ENCODE measurements around the gene NAP1L1. TPM values are rescaled to one million over a fixed set of nuclear protein-coding genes. Genes with fewer than 3 reads are reported as not detected.

The NAP1L1 gene
- total RNA-seq, 1 experiment from 2014 or later: 837 TPM

- intact Hi-C loops (cut with micrococcal nuclease; ENCODE audit: unreplicated experiment): loop anchor here (10.0 kb wide), 1 partner anchor 538 kb away; no protein-coding TSS in a partner anchor
- DNase-seq (ENCODE audit: low spot score): no peak
- Histone ChIP-seq H3K9me3 (ENCODE audit: low read depth, low read length, poor library complexity, severe bottlenecking) (no peaks in the 10 kb centered on the region), H3K27ac (ENCODE audit: low read depth, low read length, poor library complexity, severe bottlenecking) (no peak overlapping the region), H3K27me3 (replicated peaks; ENCODE audit: insufficient read depth, low read depth, low read length, poor library complexity) (no peaks in the 10 kb centered on the region), H3K4me1 (ENCODE audit: insufficient read depth, low read length, poor library complexity, severe bottlenecking) (no peaks in the 10 kb centered on the region), H3K36me3 (ENCODE audit: insufficient read depth, low read length, poor library complexity, severe bottlenecking) (peaks cover 72% of the 10 kb centered on the region), H3K4me3 (ENCODE audit: low read depth, low read length, poor library complexity, severe bottlenecking) (no peak overlapping the region)
- ChIA-PET CTCF (no interaction called here), POLR2A (ENCODE audit: low non-redundant PET) (no interaction called here)
- no TSS peak for BruUV-seq (replicated peaks)
- TF ChIP-seq CTCF (conservative IDR thresholded peaks at IDR 0.05; ENCODE audit: low read depth, low read length) (no peak), EZH2 (IDR thresholded peaks at IDR 0.05; ENCODE audit: borderline replicate concordance, low read depth, low read length, poor library complexity, severe bottlenecking) (no peak)
Measured at GRCh38 chr12:76047060-76047459, 37.4 kb downstream of the NAP1L1 start.

- Histone ChIP-seq H3K4me3 (ENCODE audit: low read depth, low read length, poor library complexity, severe bottlenecking) (no peak overlapping the region), H3K27me3 (replicated peaks; ENCODE audit: insufficient read depth, low read depth, low read length, poor library complexity) (no peaks in the 10 kb centered on the region), H3K27ac (ENCODE audit: low read depth, low read length, poor library complexity, severe bottlenecking) (no peak overlapping the region), H3K9me3 (ENCODE audit: low read depth, low read length, poor library complexity, severe bottlenecking) (no peaks in the 10 kb centered on the region), H3K4me1 (ENCODE audit: insufficient read depth, low read length, poor library complexity, severe bottlenecking) (peaks cover 3% of the 10 kb centered on the region), H3K36me3 (ENCODE audit: insufficient read depth, low read length, poor library complexity, severe bottlenecking) (peaks cover 38% of the 10 kb centered on the region)
- ChIA-PET CTCF (no interaction called here), POLR2A (ENCODE audit: low non-redundant PET) (no interaction called here)
- intact Hi-C loops (cut with micrococcal nuclease; ENCODE audit: unreplicated experiment): loop anchor here (10.0 kb wide), 1 partner anchor 541 kb away; no protein-coding TSS in a partner anchor
- no peak for DNase-seq (ENCODE audit: low spot score)
- no TSS peak for BruUV-seq (replicated peaks)
- TF ChIP-seq CTCF (conservative IDR thresholded peaks at IDR 0.05; ENCODE audit: low read depth, low read length) (no peak), EZH2 (IDR thresholded peaks at IDR 0.05; ENCODE audit: borderline replicate concordance, low read depth, low read length, poor library complexity, severe bottlenecking) (no peak)
Measured at GRCh38 chr12:76043377-76043776, 41.1 kb downstream of the NAP1L1 start.

- POLR2A ChIA-PET (ENCODE audit: low non-redundant PET): no interaction called here
- H3K36me3 ChIP-seq (ENCODE audit: insufficient read depth, low read length, poor library complexity, severe bottlenecking): peaks cover 26% of the 10 kb centered on the region
- CTCF ChIA-PET: no interaction called here
Measured at GRCh38 chr12:76042147-76042546, 42.3 kb downstream of the NAP1L1 start.

More at GRCh38 chr12:76042147-76042546, 42.3 kb downstream of the NAP1L1 start:
- DNase-seq (ENCODE audit: low spot score): no peak
- H3K9me3 ChIP-seq (ENCODE audit: low read depth, low read length, poor library complexity, severe bottlenecking): no peaks in the 10 kb centered on the region
- no peak overlapping the region for H3K4me3 ChIP-seq (ENCODE audit: low read depth, low read length, poor library complexity, severe bottlenecking)
- no peak for TF ChIP-seq EZH2 (IDR thresholded peaks at IDR 0.05; ENCODE audit: borderline replicate concordance, low read depth, low read length, poor library complexity, severe bottlenecking)
- no peak for TF ChIP-seq CTCF (conservative IDR thresholded peaks at IDR 0.05; ENCODE audit: low read depth, low read length)
- H3K27me3 ChIP-seq (replicated peaks; ENCODE audit: insufficient read depth, low read depth, low read length, poor library complexity): no peaks in the 10 kb centered on the region
- no TSS peak for BruUV-seq (replicated peaks)
- intact Hi-C loops (cut with micrococcal nuclease; ENCODE audit: unreplicated experiment): loop anchor here (10.0 kb wide), 1 partner anchor 543 kb away; no protein-coding TSS in a partner anchor
- H3K27ac ChIP-seq (ENCODE audit: low read depth, low read length, poor library complexity, severe bottlenecking): no peak overlapping the region
- peaks cover 16% of the 10 kb centered on the region for H3K4me1 ChIP-seq (ENCODE audit: insufficient read depth, low read length, poor library complexity, severe bottlenecking)

All from A673 (cell line).